OCI-LY3 (cell line): ENCODE measurements around the gene GCNT2.
A peak's percentile ranks its signal among the peaks of the same experiment; 100 is the strongest.
"Not testable (repeated sequence)": the region's sequence is repeated elsewhere in the genome, so short reads cannot be mapped to it uniquely, and the experiment has no call there.

Experiments used
- H2AFZ ChIP-seq: fragments of 200-600, 300-600 bp; shearing (Covaris generic); 2 replicates; pipeline ENCODE4 v1.6.0; 2014; ENCODE audit warnings: antibody characterized with exemption, low read depth, low read length
- H3K27ac ChIP-seq: fragments of 200-600, 300-600 bp; sonication (generic); 2 replicates; pipeline ENCODE4 v1.5.1; 2014; ENCODE audit warnings: mild to moderate bottlenecking, low read length, moderate library complexity, mixed read lengths
- H3K27me3 ChIP-seq: fragments of 200-600, 300-600 bp; sonication (generic); 2 replicates; pipeline ENCODE4 v1.6.1; 2014; ENCODE audit warnings: low read depth, low read length, mixed read lengths
- H3K36me3 ChIP-seq: fragments of 200-600, 300-600 bp; sonication (generic); replicated peaks from 2 replicates; pipeline ENCODE3; 2014; ENCODE audit warnings: low read depth, low read length, mixed read lengths
- H3K4me1 ChIP-seq: fragments of 300-600, 200-600 bp; sonication (generic); 2 replicates; pipeline ENCODE4 v1.6.1; 2014; ENCODE audit warnings: low read length, mixed read lengths
- H3K4me2 ChIP-seq: fragments of 200-600, 300-600 bp; sonication (generic); 2 replicates; pipeline ENCODE4 v1.6.1; 2014; ENCODE audit warnings: low read length, mixed read lengths
- H3K4me3 ChIP-seq: fragments of 300-600, 200-600 bp; sonication (generic); 2 replicates; pipeline ENCODE4 v1.5.1; 2014; ENCODE audit warnings: antibody characterized with exemption, mild to moderate bottlenecking, low read length, moderate library complexity
- H3K79me2 ChIP-seq: fragments of 300-600, 200-600 bp; shearing (Covaris generic); 2 replicates; pipeline ENCODE4 v1.6.1; 2014; ENCODE audit warnings: mild to moderate bottlenecking, low read length, mixed read lengths
- H3K9ac ChIP-seq: fragments of 300-600, 200-600 bp; shearing (Covaris generic); 2 replicates; pipeline ENCODE4 v1.6.0; 2014; ENCODE audit warnings: mild to moderate bottlenecking, low read length, moderate library complexity
- H3K9me3 ChIP-seq: fragments of 200-600, 300-600 bp; shearing (Covaris generic); 2 replicates; pipeline ENCODE4 v1.6.1; 2014; ENCODE audit warnings: low read length, mixed read lengths; ENCODE audit not compliant: insufficient read depth
- H4K20me1 ChIP-seq: fragments of 200-600, 300-600 bp; sonication (generic); 2 replicates; pipeline ENCODE4 v1.6.1; 2016; ENCODE audit warnings: low read length, mixed read lengths; ENCODE audit not compliant: insufficient read depth
- CTCF ChIP-seq: fragments of 200-600, 300-600 bp; sonication (generic); IDR thresholded peaks from 2 replicates; pipeline ENCODE4 v1.5.1; 2014; ENCODE audit warnings: antibody characterized with exemption, low read length, low read depth
- EZH2phosphoT487 ChIP-seq: fragments of 200-600 bp; shearing (Covaris generic); IDR thresholded peaks from 2 replicates; pipeline ENCODE4 v1.6.1; 2018; ENCODE audit warnings: antibody characterized with exemption, mixed run types, low read depth

The GCNT2 gene

GRCh38 chr6:10529231-10529801 lies 8.2 kb downstream of the GCNT2 start:
- peak overlapping the region; percentile 100 for H3K27ac ChIP-seq
- peak overlapping the region; percentile 92 for H3K4me2 ChIP-seq
- peaks cover 39% of the 10 kb centered on the region for H3K4me1 ChIP-seq
- H3K9me3 ChIP-seq = no peaks in the 10 kb centered on the region
- peaks cover 2% of the 10 kb centered on the region for H3K36me3 ChIP-seq
- no peak overlapping the region for H2AFZ ChIP-seq
- peak overlapping the region; percentile 83 for H3K4me3 ChIP-seq
- no peaks in the 10 kb centered on the region for H4K20me1 ChIP-seq
- H3K27me3 ChIP-seq = no peaks in the 10 kb centered on the region
- TF ChIP-seq EZH2phosphoT487 = no peak
- TF ChIP-seq CTCF = no peak
- H3K9ac ChIP-seq = peak overlapping the region; percentile 83
- peaks cover 49% of the 10 kb centered on the region for H3K79me2 ChIP-seq

DNA sequence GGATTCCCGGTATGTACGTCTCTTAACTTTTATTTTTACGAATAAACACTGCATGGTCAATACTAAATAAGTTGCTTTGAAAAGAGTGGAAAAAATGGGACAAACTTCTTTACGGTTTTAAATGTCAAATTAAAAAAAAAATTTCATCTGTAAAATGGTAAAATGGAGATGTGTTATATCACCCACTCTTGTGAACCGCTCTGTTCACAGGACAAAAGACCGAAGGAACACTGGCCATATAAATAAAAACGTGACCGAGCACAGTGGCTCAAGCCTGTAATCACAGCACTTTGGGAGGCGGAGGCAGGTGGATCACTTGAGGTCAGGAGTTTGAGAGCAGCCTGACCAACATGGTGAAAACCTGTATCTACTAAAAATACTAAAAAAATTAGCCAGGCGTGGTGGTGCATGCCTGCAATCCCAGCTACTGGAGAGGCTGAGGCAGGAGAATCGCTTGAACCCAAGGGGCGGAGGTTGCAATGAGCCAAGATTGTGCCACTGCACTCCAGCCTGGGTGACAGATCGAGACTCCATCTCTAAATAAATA lies 8.8 kb downstream of the GCNT2 start:
- H2AFZ ChIP-seq, H3K36me3 ChIP-seq, H3K27me3 ChIP-seq, H3K9me3 ChIP-seq, H4K20me1 ChIP-seq: not testable (repeated sequence)
- peaks cover 45% of the 10 kb centered on the region for H3K4me1 ChIP-seq
- peaks cover 55% of the 10 kb centered on the region for H3K79me2 ChIP-seq
- peak overlapping the region; percentile 100 for H3K27ac ChIP-seq
- peak overlapping the region; percentile 83 for H3K9ac ChIP-seq
- peak overlapping the region; percentile 83 for H3K4me3 ChIP-seq
- peak overlapping the region; percentile 92 for H3K4me2 ChIP-seq

DNA sequence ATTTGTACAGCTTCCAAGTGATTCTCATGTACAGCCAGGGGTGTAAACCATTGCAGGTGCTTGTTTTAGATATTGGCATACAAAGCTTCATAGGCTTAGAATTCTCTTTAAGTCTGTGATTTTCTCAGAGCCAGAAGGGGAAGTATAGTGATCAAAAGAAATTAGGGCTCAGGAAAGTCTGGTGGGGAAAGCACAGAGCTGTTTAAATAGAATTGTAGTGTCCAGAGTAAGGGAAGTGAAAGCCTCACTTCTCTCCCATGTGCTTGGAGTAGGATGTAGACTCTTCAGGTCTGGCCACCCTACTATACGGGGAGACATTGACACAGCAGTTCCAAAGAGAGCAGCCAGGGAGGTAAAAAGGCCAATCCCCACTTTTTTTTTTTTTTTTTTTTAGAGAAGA lies 10.4 kb downstream of the GCNT2 start:
- Histone ChIP-seq H3K9ac (peak overlapping the region; percentile 83), H3K27me3 (no peaks in the 10 kb centered on the region), H3K4me2 (peak overlapping the region; percentile 92), H3K4me1 (peaks cover 58% of the 10 kb centered on the region), H3K79me2 (peaks cover 68% of the 10 kb centered on the region), H4K20me1 (no peaks in the 10 kb centered on the region), H3K4me3 (peak overlapping the region; percentile 83), H2AFZ (no peak overlapping the region), H3K9me3 (no peaks in the 10 kb centered on the region), H3K27ac (peak overlapping the region; percentile 100), H3K36me3 (peaks cover 2% of the 10 kb centered on the region)
- no peak for TF ChIP-seq EZH2phosphoT487
- no peak for TF ChIP-seq CTCF

DNA sequence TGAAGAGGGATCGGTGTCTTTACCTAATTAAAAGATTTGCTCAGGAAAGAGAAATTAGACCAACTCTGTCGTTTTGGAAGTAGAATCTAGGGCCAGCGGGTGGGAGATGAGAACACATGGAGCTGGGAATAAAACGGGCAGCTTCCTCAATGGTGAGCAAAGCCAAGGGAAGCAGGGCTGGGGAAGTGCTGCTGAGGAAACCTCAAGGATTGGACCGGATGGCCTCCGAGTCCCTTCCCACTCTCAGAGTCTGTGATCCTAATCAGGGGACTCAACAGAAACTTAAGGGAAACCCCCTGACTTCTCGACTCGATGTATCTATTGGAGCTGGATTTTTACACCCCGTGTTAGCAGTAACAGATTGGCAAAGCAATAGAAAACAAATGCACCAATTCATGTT lies 10.8 kb downstream of the GCNT2 start:
- peak overlapping the region; percentile 100 for H3K27ac ChIP-seq
- no peaks in the 10 kb centered on the region for H3K27me3 ChIP-seq
- peaks cover 5% of the 10 kb centered on the region for H3K36me3 ChIP-seq
- H3K9me3 ChIP-seq = no peaks in the 10 kb centered on the region
- no peak for TF ChIP-seq CTCF
- TF ChIP-seq EZH2phosphoT487 = no peak
- no peak overlapping the region for H2AFZ ChIP-seq
- peaks cover 72% of the 10 kb centered on the region for H3K79me2 ChIP-seq
- peak overlapping the region; percentile 92 for H3K4me2 ChIP-seq
- no peaks in the 10 kb centered on the region for H4K20me1 ChIP-seq
- peak overlapping the region; percentile 83 for H3K9ac ChIP-seq
- H3K4me3 ChIP-seq = peak overlapping the region; percentile 83
- H3K4me1 ChIP-seq = peaks cover 63% of the 10 kb centered on the region
